PFSK-1 (cell line): ENCODE measurements around the gene CHRM1.

Experiments
- FOXP2 ChIP-seq: optimal IDR thresholded peaks from 2 replicates; pipeline ENCODE3; 2011; ENCODE audit warnings: borderline replicate concordance, control low read depth, inconsistent platforms; ENCODE audit not compliant: insufficient read depth; ENCODE audit errors: extremely low read length, extremely low read depth
- POLR2AphosphoS5 ChIP-seq: IDR thresholded peaks from 2 replicates; pipeline ENCODE4 v1.6.1; 2012; ENCODE audit warnings: low read depth, mild to moderate bottlenecking, control low read depth, low read length, moderate library complexity
- REST ChIP-seq, 2 experiments: IDR thresholded peaks; 2 replicates each; pipeline versions ENCODE4 v1.6.1 to v1.8.0; 2011 to 2012; ENCODE audit warnings: low read depth in 2 of 2, low read length in 2 of 2, control low read depth in 1 of 2, inconsistent platforms in 1 of 2, mild to moderate bottlenecking in 1 of 2, moderate library complexity in 1 of 2; ENCODE audit not compliant: insufficient read depth in 1 of 2
- SIN3A ChIP-seq: IDR thresholded peaks from 2 replicates; pipeline ENCODE4 v1.6.1; 2012; ENCODE audit warnings: mild to moderate bottlenecking, low read length, moderate library complexity, borderline replicate concordance; ENCODE audit not compliant: insufficient read depth
- TAF1 ChIP-seq: IDR thresholded peaks from 2 replicates; pipeline ENCODE4 v1.6.1; 2012; ENCODE audit warnings: low read length, control low read depth, borderline replicate concordance; ENCODE audit not compliant: insufficient read depth

DNA sequence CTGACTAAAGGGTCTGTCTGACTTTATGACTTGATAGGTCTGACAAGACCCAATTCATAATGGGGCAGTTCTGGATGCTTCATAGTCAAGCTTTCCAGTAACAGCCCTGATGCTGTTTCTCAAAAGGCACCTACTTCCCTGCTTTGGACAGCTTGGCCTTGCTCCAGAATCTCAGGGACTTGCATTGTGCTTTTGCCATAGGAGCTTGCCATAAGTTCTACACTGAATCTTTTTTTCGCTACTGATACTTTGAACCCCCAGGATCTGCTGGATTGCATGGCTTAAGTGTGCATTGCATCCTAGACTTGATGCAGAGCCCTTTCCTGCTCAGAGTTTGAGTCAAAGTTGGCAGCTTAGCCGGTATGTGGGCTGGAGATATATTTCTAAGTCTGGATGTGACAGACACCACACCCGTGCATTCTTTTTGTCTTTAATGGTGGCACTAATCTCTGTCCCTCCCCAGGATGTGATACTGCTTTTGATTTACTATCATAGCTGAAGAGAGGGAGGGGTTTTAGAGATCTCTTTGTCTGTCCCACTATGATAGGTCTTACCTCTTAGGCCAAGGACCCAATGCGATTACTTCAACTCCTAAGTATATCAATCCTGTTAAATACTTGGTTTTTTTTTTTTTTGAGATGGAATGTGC, 57.4 kb downstream of the CHRM1 start:
- TF ChIP-seq REST (IDR thresholded peaks at IDR 0.05; ENCODE audit: insufficient read depth in 1 of 2, low read depth in 2 of 2, low read length in 2 of 2) (no peak), POLR2AphosphoS5 (no peak), TAF1 (no peak), SIN3A (no peak), FOXP2 (no peak)
